ENCODE measurements around the gene PRICKLE2. TPM values are rescaled to one million over a fixed set of nuclear protein-coding genes. Genes with fewer than 3 reads are reported as not detected.
"Not testable (repeated sequence)": the region's sequence is repeated elsewhere in the genome, so short reads cannot be mapped to it uniquely, and the experiment has no call there.

PRICKLE2 gene
- polyA plus RNA-seq, 1 experiment, result 14.2 TPM

GRCh38 chr3:64091501-64091900 lies 133.8 kb downstream of the PRICKLE2 start:
- Histone ChIP-seq H3K9me3 (ENCODE audit: control insufficient read depth, insufficient read depth, low read length) (no peaks in the 10 kb centered on the region), H3K4me3 (ENCODE audit: low read depth, low read length) (no peak overlapping the region), H3K27ac (ENCODE audit: low read depth, low read length) (no peak overlapping the region), H3K27me3 (ENCODE audit: control insufficient read depth, insufficient read depth, low read length) (no peaks in the 10 kb centered on the region)
- DNase-seq (ENCODE audit: low read depth, low spot score), result no peak
- ChIA-PET POLR2A (no interaction called here), CTCF (no interaction called here)
- no peak for TF ChIP-seq CTCF (IDR thresholded peaks at IDR 0.05; ENCODE audit: low read depth, low read length)

- CTCF ChIA-PET, result interaction anchor here (0.6 kb wide), 1 partner anchor 334 kb away, joined by 3 read pairs; no protein-coding TSS in a partner anchor
- H3K27ac ChIP-seq (ENCODE audit: low read depth, low read length), result not testable (repeated sequence)
These were observed 135.9 kb downstream of the PRICKLE2 start for GRCh38 chr3:64089386-64089785.

GRCh38 chr3:64088408-64089205 lies 136.7 kb downstream of the PRICKLE2 start:
- Histone ChIP-seq H3K4me3 (ENCODE audit: low read depth, low read length) (no peak overlapping the region), H3K9me3 (ENCODE audit: control insufficient read depth, insufficient read depth, low read length) (no peaks in the 10 kb centered on the region), H3K27me3 (ENCODE audit: control insufficient read depth, insufficient read depth, low read length) (no peaks in the 10 kb centered on the region), H3K27ac (ENCODE audit: low read depth, low read length) (no peak overlapping the region)
- POLR2A ChIA-PET, result no interaction called here
- no peak for TF ChIP-seq CTCF (IDR thresholded peaks at IDR 0.05; ENCODE audit: low read depth, low read length)
- DNase-seq (ENCODE audit: low read depth, low spot score), result no peak
- CTCF ChIA-PET, result interaction anchor here (1.5 kb wide), 1 partner anchor 65 kb away, joined by 4 read pairs; no protein-coding TSS in a partner anchor

More at GRCh38 chr3:64089386-64089785, 135.9 kb downstream of the PRICKLE2 start:
- H3K9me3 ChIP-seq (ENCODE audit: control insufficient read depth, insufficient read depth, low read length); H3K27me3 ChIP-seq (ENCODE audit: control insufficient read depth, insufficient read depth, low read length); POLR2A ChIA-PET; H3K4me3 ChIP-seq (ENCODE audit: low read depth, low read length); DNase-seq (ENCODE audit: low read depth, low spot score): not testable (repeated sequence)

GRCh38 chr3:64086479-64087252 lies 138.6 kb downstream of the PRICKLE2 start:
- no peak for DNase-seq (ENCODE audit: low read depth, low spot score)
- Histone ChIP-seq H3K9me3 (ENCODE audit: control insufficient read depth, insufficient read depth, low read length) (no peaks in the 10 kb centered on the region), H3K27me3 (ENCODE audit: control insufficient read depth, insufficient read depth, low read length) (no peaks in the 10 kb centered on the region), H3K4me3 (ENCODE audit: low read depth, low read length) (no peak overlapping the region), H3K27ac (ENCODE audit: low read depth, low read length) (no peak overlapping the region)
- no peak for TF ChIP-seq CTCF (IDR thresholded peaks at IDR 0.05; ENCODE audit: low read depth, low read length)
- CTCF ChIA-PET, result interaction anchor here (0.5 kb wide), 1 partner anchor 56 kb away, joined by 4 read pairs; no protein-coding TSS in a partner anchor
- POLR2A ChIA-PET, result no interaction called here

- ChIA-PET CTCF (no interaction called here), POLR2A (no interaction called here)
- H3K27ac ChIP-seq (ENCODE audit: low read depth, low read length), result no peak overlapping the region
- TF ChIP-seq CTCF (IDR thresholded peaks at IDR 0.05; ENCODE audit: low read depth, low read length), result no peak
- H3K4me3 ChIP-seq (ENCODE audit: low read depth, low read length), result no peak overlapping the region
- no peaks in the 10 kb centered on the region for H3K9me3 ChIP-seq (ENCODE audit: control insufficient read depth, insufficient read depth, low read length)
- H3K27me3 ChIP-seq (ENCODE audit: control insufficient read depth, insufficient read depth, low read length), result no peaks in the 10 kb centered on the region
- peak; percentile 29 for DNase-seq (ENCODE audit: low read depth, low spot score)
These were observed 140.6 kb downstream of the PRICKLE2 start for GRCh38 chr3:64084640-64085039.

Measured in AG04450 (cell line).